SK-MEL-5 (cell line): ENCODE data around the gene NMRK2. TPM values are rescaled to one million over a fixed set of nuclear protein-coding genes. Genes with fewer than 3 reads are reported as not detected.
"Not testable (repeated sequence)": the region's sequence is repeated elsewhere in the genome, so short reads cannot be mapped to it uniquely, and the experiment has no call there.

ENCODE experiments used
- DNase-seq: peaks from one replicate; pipeline ENCODE4 v3.0.0-alpha.2; 2016; ENCODE audit warnings: low read depth, low spot score
- in situ Hi-C: cut with HindIII; loops from 2 replicates; pipeline ENCODE4 v1.10.0; 2016; ENCODE audit warnings: low sequenced_read_pairs, high pct_unique_total_duplicates, low pct_unique_long_range_greater_than_20kb
- polyA plus RNA-seq, 2 experiments: library from polyadenylated mRNA; depleted of rRNA; stranded (reverse); fragments of >200 nt; gene quantifications; 2 replicates each; pipeline ENCODE4 v1.2.3, GENCODE V29; 2015
- total RNA-seq: library from RNA; depleted of rRNA; stranded (reverse); fragments of >200 nt; shearing (Covaris generic); gene quantifications from 2 replicates; pipeline ENCODE4 v1.2.3, GENCODE V29; 2014; rRNA removed

The NMRK2 gene
- 1.2 and 2.5 TPM in 2 replicates for total RNA-seq
- polyA plus RNA-seq (2015; cell fraction: cytosol; rRNA removed): 1.5 and 3.2 TPM in 2 replicates
- 3.4 and 6.7 TPM in 2 replicates for polyA plus RNA-seq (2015; cell fraction: nucleus; rRNA removed)

DNA sequence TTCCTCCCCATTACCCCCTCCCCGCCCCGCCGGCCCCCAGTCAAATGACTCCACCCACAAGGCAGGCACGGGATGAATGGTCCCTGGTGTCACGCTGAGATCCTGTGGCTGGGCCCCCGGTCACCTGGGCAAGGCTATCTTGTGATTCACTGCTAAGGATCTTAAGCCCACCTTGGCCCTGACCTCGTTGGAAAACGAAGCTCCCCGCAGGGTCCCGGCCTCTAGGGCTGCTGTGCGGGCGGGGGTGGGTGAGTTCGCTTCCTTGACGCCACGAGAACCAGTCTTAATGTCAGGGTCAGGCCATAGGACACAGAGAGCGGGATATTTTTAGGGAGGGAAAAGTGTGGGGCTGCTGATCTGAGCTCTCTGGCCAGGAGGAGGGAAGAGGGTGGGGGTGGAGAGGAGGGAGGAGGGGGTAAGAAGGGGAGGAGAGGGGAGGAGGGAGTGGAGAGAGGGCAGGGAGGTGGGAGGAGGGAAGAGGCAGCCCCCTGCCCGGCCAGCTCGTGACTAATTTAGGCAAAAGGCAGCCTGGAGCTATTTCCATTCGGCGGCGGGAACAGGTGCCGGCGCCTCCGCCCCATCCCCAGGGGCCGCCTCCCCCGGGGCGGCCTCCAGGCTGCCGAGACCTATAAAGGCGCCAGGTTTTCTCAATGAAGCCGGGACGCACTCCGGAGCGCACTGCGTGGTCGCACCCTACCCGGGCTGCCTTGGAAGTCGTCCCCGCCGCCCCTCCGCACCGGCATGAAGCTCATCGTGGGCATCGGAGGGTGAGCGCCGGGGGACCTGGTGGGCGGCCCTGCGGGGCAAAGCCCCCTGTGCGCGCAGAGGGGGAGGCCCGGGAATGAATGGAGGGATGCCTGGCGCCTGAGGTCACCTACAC lies at the start of gene NMRK2:
Gene NMRK2, plus strand, starts transcription at position 139 of the 880 bp plus-strand sequence. Its CDS starts 603 bp downstream, at position 742.
- in situ Hi-C loops: no loop called here
- peak; percentile 50 for DNase-seq

DNA sequence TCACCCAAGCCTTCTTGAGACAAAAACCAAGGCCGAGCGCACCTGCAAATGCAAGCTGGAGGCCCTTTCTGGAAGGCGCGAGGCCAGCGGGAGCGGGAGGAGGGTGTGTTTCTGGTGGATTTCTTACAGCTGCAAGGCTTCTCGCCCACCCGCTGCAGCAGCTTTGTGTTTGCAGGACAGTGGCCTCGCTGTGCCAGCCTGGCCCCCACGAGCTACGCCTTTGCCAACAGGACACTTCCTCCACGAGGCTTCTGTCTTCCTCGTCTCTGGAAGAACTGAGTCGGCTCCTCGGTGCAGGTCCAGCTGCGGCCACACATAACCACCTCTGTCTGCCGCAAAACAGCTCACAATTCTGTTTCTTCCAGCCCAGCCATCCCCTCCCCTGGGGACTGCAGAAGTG lies 42.3 kb upstream of the NMRK2 start:
- in situ Hi-C loops: no loop called here
- no peak for DNase-seq

- DNase-seq: no peak
Measured at GRCh38 chr19:3893509-3894179, 39.2 kb upstream of the NMRK2 start.

DNA sequence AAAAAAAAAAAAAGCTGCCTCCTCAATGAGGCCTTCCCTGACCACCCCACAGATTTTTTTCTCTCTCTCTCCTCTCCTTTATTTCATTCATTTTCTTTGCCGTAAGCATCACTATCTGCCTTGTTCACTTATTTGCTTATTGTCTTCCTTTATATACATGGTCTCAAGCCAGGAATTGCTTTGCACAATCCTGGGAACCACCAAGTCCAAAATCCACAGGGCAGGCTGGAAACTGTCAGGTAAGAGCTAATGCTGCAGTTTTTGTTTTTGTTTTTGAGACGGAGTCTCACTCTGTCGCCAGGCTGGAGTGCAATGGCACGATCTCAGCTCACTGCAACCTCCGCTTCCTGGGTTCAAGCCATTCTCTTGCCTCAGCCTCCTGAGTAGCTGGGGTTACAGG lies 37.9 kb upstream of the NMRK2 start:
- in situ Hi-C loops, DNase-seq: not testable (repeated sequence)

More at GRCh38 chr19:3893509-3894179, 39.2 kb upstream of the NMRK2 start:
- in situ Hi-C loops: no loop called here

DNA sequence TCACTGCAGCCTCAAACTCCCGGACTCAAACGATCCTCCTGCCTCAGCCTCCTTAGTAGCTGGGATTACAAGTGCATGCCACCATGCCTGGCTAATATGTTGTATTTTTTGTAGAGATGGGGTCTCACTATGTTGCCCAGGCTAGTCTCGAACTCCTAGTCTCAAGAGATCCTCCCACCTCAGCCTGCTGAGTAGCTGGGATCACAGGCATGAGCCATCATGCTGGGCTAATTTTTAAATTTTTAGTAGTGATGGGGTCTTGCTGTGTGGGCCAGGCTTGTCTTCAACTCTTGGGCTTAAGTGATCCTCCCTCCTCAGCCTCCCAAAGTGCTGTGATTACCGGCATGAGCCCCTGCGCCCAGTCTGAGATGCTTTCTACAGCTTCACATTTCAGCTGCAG lies 37.1 kb upstream of the NMRK2 start:
- in situ Hi-C loops: no loop called here
- DNase-seq: no peak

DNA sequence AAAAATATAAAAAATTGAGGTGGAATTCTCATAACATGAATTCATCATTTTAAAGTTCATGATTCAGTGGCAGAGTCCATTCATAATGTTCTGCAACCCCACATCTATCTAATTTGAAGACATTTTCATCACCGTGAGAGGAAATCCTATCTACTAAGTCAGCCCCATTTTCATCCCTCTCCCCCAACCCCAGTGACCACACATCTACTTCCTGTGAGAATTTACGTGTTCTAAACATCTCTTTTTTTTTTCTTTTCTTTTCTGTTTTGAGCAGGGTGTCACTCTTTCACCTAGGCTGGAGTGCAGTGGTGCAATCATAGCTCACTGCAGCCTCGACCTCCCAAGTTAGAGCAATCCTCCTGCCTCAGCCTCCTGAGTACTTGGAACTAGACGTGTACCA lies 34.9 kb upstream of the NMRK2 start:
- in situ Hi-C loops: no loop called here
- no peak for DNase-seq

- DNase-seq: no peak
- in situ Hi-C loops: no loop called here
Measured at GRCh38 chr19:3898426-3898825, 34.4 kb upstream of the NMRK2 start.

DNA sequence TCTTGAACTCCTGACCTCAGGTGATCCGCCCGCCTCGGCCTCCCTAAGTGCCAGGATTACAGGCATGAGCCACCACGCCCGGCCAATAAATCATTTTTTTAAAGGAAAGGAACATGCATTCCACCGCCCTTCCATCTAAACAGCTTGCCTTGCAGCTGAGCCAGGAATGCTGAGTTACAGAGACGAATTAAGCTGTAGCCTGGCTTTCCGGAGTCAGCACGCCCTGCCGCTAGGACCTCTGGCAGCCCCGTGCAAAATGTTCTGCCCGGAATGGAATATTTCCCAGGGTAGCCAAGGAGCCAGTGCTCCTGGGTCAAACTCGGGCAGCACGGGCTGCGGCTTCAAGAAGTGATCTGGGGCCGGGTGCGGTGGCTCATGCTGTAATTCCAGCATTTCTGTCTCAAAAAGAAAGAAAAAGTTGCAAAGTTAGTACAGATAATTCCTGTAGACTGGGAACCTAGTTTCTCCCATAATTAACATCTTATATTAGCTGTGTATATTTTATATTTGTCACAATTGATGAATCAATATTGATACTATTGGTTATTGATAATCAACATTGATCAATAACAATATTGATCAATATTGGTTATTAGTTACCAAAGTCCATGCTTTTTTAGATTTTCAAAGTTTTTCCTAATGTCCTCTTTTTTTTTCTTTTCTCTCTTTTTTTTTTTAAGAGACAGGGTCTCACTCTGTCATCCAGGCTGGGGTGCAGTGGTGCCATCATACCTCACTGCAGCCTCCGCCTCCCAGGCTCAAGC lies 33.2 kb upstream of the NMRK2 start:
- DNase-seq: no peak
- in situ Hi-C loops: no loop called here

DNA sequence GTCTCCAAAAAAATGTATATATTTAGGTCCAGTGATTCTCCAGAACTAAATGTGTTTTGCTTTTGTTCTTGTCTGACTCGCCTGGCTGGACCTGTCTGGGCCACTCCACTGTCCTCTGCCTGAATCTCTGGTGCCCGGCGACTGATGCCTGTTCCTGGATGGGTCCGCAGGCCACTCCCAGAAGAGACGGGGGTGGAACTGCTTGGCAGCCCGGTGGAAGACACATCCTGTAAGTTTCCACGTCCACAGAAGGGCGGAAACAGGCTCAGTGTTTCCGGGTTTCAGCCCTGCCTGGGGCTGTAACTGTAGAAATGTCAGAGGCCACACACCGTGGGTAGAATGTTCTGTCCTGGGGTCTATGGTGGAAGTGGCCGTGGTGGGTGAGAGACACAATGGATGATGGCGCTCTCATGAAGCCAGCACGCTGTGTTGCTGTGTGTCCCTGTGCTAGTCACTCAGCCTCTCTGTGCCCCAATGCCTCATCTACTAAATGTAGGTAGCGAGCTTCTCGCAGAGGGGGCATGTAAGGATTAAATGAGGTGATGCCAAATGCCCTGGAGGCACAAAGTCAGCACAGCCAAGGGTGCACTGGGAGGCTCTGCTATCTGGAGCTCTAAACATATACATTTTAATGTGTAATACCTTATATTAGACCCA lies 30.4 kb upstream of the NMRK2 start:
- no peak for DNase-seq
- in situ Hi-C loops: no loop called here

DNA sequence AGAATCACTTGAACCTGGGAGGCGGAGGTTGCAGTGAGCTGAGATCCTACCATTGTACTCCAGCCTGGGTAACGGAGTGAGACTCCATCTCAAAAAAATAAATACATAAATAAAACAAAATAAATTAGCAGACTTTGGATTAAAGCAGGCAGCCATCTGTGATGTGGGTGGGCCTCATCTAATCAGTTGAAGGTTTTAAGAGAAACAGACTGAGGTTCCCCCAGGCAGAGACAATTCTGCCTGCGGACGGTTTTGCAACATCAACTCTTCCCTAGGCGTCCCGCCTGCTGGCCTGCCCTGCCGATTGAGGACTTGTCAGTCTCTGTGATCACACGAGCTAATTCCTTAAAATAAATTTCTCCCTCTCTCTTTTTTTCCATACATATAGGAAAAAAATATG lies 28.6 kb upstream of the NMRK2 start:
- no peak for DNase-seq
- in situ Hi-C loops: no loop called here

GRCh38 chr19:3907626-3908265 lies 25.1 kb upstream of the NMRK2 start:
- in situ Hi-C loops: no loop called here
- no peak for DNase-seq

GRCh38 chr19:3908266-3909054 lies 24.4 kb upstream of the NMRK2 start:
- in situ Hi-C loops: no loop called here
- no peak for DNase-seq

DNA sequence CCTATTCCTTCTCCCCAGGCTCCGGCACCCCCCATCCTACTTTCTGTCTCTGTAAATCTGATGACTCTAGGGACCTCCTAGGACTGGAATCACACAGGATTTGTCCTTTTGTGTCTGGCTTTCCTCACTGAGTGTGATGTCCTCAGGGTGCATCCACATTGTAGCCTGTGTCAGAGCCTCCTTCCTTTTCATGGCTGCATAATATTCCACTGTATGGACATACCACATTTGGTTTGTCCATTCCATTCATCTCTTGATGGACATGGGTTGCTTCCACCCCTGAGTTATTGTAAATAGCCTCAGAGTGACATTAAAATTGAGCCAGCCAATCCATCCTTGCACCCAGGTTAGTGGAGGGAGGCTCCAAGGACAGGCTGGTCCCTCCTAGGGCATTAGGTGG lies 22.8 kb upstream of the NMRK2 start:
- no peak for DNase-seq
- in situ Hi-C loops: no loop called here

DNA sequence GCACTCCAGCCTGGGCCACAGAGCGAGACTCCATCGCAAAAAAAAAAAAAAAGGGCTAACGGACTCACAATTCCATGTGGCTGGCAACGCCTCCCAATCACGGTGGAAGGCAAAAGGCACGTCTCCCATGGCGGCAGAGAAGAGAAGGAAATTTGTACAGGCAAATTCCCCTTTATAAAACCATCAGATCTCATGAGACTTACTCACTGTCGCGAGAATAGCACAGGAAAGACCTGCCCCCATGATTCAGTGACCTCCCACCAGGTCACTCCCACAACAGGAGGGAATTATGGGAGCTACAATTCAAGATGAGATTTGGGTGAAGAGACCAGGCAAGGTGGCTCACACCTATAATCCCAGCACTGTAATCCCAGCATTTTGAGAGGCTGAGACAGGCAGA lies 18.7 kb upstream of the NMRK2 start:
- DNase-seq: peak; percentile 10
- in situ Hi-C loops: no loop called here

GRCh38 chr19:3916033-3916432 lies 16.8 kb upstream of the NMRK2 start:
- in situ Hi-C loops: no loop called here
- no peak for DNase-seq

DNA sequence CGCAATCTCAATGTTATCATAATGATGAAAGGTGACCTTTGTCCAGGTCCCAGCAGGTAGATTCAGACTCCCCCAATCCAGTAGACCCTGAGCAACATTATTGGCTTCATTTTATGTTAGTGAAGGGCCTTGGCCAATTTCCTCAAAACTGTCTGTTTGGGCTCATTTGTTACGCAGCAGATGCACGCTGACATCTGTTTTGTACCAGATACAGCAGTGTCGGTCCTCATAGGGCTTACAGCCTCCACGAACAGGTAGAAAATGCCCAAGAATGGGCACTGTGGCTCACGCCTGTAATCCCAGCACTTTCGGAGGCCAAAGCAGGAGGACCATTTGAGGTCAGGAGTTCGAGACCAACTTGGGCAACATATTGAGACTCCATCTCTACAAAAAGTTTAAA lies 13.1 kb upstream of the NMRK2 start:
- in situ Hi-C loops: no loop called here
- no peak for DNase-seq
